Neural crest cell (in vitro differentiated cells): ENCODE results near the gene DCHS1. TPM values are rescaled to one million over a fixed set of nuclear protein-coding genes. Genes with fewer than 3 reads are reported as not detected.

ENCODE experiments used
- DNase-seq: peaks from one replicate; pipeline ENCODE4 v3.0.0; 2021; ENCODE audit warnings: low read depth, mixed read lengths, low spot score
- H3K27ac Mint-ChIP-seq: one replicate; pipeline ENCODE4 v1.8.0; 2021; ENCODE audit warnings: mild to moderate bottlenecking, mixed read lengths; ENCODE audit not compliant: unreplicated experiment
- H3K27me3 Mint-ChIP-seq: 2 replicates; pipeline ENCODE4 v1.8.0; 2021; ENCODE audit warnings: low read depth, mild to moderate bottlenecking, mixed read lengths
- H3K36me3 Mint-ChIP-seq: 2 replicates; pipeline ENCODE4 v1.8.0; 2021; ENCODE audit warnings: low read depth, mild to moderate bottlenecking, mixed read lengths
- H3K4me1 Mint-ChIP-seq: 2 replicates; pipeline ENCODE4 v1.8.0; 2021; ENCODE audit warnings: mixed read lengths
- H3K4me3 Mint-ChIP-seq: one replicate; pipeline ENCODE4 v1.8.0; 2021; ENCODE audit warnings: mild to moderate bottlenecking, mixed read lengths
- H3K9me3 Mint-ChIP-seq: 2 replicates; pipeline ENCODE4 v1.8.0; 2021; ENCODE audit warnings: mixed read lengths
- total RNA-seq: library from RNA; stranded (reverse); gene quantifications from 2 replicates; pipeline ENCODE4 v1.2.1, GENCODE V29; 2021
- TF ChIP-seq, protein P1 (sequence below): fragments of 200-600 bp; sonication (generic); conservative IDR thresholded peaks from 2 replicates; pipeline ENCODE4 v1.5.0; 2021; ENCODE audit warnings: antibody characterized with exemption, mild to moderate bottlenecking

DCHS1 gene
- total RNA-seq, 1 donor from 2014 or later = 40.4 TPM

DNA sequence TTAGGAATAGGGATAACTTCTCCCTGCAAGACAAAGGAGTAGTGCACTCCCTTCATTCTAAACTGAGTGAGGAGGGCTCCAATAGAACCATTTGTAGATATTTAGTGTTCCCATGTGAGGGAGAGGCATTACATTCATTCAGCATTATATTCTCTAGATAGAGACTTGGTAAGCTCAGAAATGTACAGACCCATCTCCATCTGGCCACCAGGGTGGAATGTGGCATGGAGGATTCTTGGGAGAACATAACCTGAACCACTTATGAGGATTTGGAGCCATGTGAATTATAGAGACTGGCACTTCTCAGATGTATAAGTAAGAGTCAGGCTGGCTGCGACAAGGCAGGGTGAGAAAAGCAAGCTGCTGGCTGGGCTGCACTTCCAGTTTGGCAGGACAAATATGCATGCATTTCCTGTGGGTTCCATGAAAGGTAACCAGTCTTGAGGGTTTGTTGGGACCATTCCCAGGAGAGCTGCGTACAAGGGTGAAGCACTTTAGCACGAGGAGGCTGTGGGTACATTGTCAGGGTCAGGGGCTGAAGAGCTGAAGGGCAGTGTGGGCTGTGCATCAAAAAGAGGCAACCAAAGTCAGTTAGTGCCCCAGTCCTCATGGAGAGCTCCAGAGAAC lies 61.4 kb downstream of the DCHS1 start:
- Mint-ChIP-seq H3K9me3 (no peaks in the 10 kb centered on the region), H3K27ac (no peak overlapping the region), H3K27me3 (no peaks in the 10 kb centered on the region), H3K36me3 (peaks cover 15% of the 10 kb centered on the region), H3K4me3 (no peak overlapping the region), H3K4me1 (peaks cover 15% of the 10 kb centered on the region)
- DNase-seq = no peak
- TF ChIP-seq, protein P1, sequence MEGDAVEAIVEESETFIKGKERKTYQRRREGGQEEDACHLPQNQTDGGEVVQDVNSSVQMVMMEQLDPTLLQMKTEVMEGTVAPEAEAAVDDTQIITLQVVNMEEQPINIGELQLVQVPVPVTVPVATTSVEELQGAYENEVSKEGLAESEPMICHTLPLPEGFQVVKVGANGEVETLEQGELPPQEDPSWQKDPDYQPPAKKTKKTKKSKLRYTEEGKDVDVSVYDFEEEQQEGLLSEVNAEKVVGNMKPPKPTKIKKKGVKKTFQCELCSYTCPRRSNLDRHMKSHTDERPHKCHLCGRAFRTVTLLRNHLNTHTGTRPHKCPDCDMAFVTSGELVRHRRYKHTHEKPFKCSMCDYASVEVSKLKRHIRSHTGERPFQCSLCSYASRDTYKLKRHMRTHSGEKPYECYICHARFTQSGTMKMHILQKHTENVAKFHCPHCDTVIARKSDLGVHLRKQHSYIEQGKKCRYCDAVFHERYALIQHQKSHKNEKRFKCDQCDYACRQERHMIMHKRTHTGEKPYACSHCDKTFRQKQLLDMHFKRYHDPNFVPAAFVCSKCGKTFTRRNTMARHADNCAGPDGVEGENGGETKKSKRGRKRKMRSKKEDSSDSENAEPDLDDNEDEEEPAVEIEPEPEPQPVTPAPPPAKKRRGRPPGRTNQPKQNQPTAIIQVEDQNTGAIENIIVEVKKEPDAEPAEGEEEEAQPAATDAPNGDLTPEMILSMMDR = no peak

DNA sequence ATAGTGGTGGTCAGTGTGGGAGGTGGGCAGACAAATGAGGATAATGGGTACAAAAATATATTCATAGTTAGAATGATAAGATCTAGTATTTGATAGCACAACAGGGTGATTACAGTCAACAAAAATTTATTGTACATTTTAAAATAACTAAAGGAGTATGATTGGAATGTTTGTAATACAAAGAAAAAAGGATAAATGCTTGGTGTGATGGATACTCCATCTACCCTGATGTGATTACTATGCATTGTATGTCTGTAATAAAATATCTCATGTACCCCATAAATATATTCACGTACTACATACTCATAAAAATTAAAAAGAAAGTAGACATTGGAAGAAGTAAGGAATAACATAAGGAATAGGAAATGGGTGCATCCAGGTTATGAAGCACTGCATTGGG lies 67.6 kb downstream of the DCHS1 start:
- H3K27ac Mint-ChIP-seq = no peak overlapping the region
- H3K4me1 Mint-ChIP-seq = no peaks in the 10 kb centered on the region
- no peaks in the 10 kb centered on the region for H3K27me3 Mint-ChIP-seq
- peaks cover 21% of the 10 kb centered on the region for H3K9me3 Mint-ChIP-seq
- TF ChIP-seq, protein P1 = no peak
- peaks cover 29% of the 10 kb centered on the region for H3K36me3 Mint-ChIP-seq
- DNase-seq = no peak
- no peak overlapping the region for H3K4me3 Mint-ChIP-seq

DNA sequence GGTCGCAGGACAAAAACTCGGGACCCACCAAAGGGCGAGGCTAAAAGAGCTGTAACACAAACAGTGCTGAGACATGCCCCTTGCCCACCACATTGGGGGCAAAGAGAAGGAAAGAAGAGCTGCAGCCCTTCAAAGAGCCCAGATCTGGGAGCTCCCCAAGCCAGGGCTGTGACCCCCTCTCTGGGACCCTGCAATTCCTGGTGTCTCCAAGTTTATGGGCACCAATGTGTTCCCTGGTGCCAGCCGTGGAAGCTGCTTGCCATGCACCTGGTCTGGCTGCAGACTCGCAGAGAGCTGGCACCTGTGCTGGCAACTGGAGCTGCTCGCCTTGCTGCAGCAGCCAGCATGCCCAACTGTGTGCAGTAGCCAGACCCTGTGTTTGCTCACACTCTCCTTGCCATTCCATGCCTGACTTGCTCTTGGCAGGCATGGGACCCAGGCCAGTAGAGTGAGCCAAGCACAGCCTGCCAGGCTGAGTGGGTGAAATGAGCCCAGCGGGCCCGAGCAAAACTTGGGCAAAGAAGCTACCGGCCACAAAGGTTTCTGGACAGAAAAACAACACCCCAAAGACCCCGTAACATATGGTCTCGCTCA lies 68.2 kb downstream of the DCHS1 start:
- DNase-seq = no peak
- Mint-ChIP-seq H3K4me3 (no peak overlapping the region), H3K9me3 (peaks cover 23% of the 10 kb centered on the region), H3K36me3 (peaks cover 35% of the 10 kb centered on the region), H3K4me1 (no peaks in the 10 kb centered on the region), H3K27me3 (no peaks in the 10 kb centered on the region), H3K27ac (no peak overlapping the region)
- TF ChIP-seq, protein P1 = no peak

DNA sequence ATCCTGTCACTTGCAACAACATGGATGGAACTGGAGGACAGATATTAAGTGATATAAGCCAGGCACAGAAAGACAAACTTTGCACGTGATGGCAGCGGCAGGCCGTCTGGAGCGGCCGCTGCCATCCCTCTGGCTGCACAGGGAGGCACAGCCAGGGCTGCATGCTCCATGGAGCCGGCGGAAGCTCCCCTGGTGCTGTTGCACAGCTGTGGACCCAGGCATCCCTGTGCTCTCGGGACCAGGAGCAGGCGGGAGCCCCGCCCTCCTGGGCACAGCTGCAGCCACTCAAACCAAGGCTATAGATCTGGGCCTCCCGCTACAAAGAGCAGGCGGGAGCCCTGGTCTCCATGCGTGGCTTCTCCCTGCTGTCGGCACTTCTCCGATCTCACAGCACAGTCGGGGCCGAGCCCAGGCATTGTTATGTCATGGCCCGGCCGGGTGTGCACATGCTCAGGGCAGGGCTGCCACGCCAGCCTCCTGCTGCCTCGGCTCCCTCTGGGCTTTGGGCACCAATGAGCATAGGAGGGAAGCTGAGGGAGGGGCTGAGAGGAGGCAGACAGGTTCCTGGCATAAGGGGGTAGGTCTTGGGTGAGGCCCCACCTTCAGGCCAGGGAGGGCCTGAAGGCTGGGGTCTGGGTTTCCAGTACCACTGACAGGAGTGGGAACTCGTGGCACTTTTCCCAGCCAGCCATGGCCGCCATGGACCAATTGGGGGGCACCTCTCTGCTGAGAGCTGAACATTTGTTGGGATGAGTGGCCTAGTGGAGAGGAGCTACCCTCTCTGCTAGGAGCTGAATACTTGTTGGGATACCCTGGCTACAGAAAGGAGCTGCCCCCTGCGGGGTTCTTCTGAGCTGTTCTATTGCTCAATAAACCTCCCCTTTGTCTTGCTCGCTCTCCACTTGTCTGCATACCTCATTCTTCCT lies 68.9 kb downstream of the DCHS1 start:
- Mint-ChIP-seq H3K4me1 (no peaks in the 10 kb centered on the region), H3K9me3 (peaks cover 28% of the 10 kb centered on the region), H3K36me3 (peaks cover 40% of the 10 kb centered on the region), H3K4me3 (no peak overlapping the region), H3K27ac (no peak overlapping the region), H3K27me3 (no peaks in the 10 kb centered on the region)
- no peak for DNase-seq
- TF ChIP-seq, protein P1 = no peak

DNA sequence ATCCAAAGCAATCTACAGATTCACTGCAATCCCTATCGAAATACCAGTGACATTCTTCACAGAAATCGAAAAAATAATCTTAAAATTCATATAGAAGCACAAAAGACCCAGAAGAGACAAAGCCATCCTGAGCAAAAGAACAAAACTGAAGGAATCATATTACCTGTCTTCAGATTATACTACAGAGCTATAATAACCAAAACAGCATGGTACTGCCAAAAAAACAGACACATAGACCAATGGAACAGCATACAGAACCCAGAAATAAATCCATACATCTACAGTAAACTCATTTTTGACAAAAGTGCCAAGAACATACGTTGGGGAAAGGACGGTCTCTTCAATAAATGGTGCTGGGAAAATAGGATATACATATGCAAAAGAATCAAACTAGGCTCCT lies 71.1 kb downstream of the DCHS1 start:
- Mint-ChIP-seq H3K27ac (no peak overlapping the region), H3K36me3 (peaks cover 48% of the 10 kb centered on the region), H3K4me3 (no peak overlapping the region), H3K9me3 (peaks cover 28% of the 10 kb centered on the region), H3K27me3 (no peaks in the 10 kb centered on the region), H3K4me1 (no peaks in the 10 kb centered on the region)
- DNase-seq = no peak
- TF ChIP-seq, protein P1 = no peak
